ENCODE measurements around the gene HEG1.

Gene HEG1

DNA sequence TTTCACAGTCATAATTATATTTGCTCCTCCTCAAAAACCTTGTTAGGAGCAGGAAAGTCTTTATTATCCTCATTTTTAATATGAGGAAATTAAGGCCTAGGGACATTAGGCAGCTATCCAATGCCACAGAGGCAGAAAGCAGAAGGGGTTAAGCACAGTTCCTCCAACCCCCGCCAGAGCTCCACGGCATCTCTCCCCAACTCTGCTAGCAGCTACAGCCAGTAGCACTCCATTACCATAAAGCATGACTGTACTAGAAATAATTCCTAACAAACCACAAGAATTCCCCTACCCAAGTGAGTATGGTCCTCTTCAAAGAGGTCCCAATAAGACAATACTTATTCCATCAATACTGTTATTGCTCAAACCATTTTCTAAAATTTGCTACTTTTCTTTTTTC lies 9.8 kb downstream of the HEG1 start:
- no peak for DNase-seq

DNA sequence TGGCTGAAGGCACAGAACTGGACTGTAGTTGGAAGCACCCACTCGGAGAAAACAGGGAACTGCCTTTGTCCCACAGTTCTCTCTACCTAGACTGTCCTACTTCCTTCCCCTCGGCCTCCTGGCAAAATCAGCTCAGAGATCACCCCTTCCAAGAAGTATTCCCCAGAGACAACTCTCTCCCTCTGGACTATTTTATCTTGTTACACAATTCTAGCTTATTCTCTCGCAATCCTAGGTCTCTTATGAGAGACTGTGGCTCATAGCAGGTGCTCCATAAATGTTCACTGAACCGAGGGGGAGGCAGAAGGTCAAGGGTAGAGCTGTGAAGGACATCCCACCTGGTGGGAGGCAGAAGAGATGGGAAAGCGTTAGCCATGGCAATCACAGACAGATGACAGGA lies 10.6 kb downstream of the HEG1 start:
- no peak for DNase-seq

DNA sequence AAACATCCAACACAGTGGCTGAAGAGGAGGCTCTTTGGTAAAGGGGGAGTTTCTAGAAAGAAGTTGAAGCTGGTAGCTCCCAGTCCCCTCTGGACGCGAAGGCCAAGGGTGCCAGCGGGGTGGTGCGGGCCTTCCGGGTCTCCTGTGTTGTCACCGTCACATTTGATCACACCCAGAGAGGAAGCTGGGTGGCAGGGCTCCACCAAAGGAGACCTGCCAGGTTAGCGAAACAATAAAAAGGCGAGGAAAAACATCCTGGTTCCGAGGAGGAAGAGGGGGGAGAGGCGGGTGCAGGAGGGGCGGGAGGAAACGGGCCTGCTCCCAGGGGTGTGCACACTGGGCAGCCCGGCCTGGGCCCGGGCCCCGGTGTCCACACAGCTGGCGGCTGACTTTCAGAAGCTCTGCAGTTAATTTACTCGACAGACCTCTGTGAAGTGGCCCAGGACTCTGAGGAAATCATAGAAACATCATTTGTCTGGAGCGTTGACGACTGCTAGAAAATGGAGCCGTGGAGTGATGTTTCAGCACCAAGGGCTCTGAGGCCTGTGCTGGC lies 12.1 kb downstream of the HEG1 start:
- DNase-seq = no peak

DNA sequence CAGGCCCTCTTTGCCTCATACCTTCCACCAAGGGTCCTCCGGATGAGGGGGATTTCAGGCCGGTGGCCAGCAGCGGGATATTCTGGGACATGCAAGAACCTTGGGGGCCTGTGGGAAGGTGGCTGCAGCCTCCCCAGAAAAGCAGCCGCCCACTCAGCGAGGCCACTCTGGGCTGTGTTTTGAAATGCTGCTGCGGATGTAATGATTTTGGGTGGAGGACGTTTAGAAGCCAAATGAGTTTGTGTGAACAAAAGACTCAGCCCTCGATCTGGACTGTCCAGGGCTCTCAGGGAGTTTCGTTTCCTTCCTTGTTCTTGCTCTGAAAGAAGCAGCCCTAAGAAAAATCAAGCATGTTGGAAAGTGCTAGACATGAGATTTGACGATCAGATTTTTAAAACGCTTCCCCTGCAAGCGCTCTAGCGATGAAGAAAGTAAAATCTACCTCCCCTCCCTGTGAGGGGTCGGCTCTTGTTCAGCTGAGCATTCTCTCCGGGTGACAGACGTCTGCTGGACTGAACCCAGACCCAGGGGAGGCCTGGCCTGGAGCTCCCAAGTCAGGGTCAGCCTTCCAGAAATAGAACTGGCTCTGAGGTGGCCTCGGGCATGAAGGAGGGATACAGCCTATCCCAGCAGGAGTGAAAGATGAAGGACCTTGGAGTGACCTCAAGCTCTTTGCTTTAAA lies 12.9 kb downstream of the HEG1 start:
- DNase-seq = no peak

DNA sequence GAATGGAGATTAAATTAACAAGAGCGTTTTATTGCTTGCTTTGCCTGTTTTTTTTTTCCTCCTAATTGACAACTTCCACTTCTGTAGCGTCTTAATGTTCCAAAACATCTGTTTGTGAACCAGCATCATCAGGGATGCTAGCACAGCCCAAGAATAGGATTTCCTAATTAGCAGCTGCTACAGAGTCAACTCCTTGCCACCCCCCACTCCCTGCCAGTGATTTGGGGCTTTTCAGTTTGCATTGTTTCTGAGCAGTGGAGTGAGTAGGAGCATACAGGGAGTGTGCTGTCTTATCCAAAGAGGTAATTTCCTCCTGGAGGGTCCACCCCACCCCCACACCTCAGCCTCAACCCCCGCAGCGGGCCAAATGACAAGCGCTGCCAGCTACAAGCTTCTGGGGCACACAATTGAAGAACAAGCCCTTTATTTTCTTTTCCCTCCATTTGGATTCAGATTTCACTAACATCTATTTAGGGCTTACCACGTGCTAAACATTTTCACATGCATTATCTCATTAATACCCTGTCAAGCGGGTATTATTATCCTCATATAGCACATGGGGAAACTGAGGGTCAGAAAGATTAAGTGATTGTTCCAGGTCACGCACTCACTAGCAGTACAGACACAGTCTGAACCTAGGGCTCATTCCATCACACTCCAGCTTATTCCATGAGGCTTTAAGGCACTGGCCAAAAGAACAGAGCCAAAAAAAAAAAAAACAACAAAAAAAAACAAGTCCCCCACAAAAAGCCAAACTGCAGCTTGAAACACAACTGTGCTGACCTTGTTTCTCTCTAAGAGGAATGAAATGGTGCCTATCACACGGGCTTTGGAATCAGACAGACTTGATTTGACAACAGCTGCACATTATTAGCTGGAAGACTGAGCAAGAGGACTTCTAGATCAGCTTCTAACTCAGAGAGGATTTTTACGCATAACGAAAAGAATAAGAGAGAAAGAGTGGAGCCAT lies 16.4 kb downstream of the HEG1 start:
- DNase-seq = no peak

- no peak for DNase-seq
Measured at GRCh38 chr3:125037498-125038150, 18.2 kb downstream of the HEG1 start.

- no peak for DNase-seq
Measured at GRCh38 chr3:125035217-125035616, 20.6 kb downstream of the HEG1 start.

DNA sequence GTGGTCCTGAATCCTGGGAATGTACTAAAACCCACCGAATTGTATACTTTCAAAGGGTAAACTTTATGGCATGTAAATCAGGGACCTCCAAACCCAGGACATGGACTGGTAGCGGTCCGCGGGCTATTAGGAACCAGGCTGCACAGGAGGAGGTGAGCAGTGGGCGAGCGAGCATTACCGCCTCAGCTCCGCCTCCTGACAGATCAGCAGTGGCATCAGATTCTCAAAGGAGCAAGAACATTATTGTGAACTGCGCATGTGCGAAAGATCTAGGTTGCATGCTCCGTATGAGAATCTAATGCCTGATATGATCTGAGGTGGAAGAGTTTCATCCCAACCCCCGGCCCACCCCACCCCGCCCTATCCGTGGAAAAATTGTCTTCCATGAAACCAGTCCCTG lies 22.2 kb downstream of the HEG1 start:
- DNase-seq = no peak

- DNase-seq = no peak
Measured at GRCh38 chr3:125033135-125033534, 22.7 kb downstream of the HEG1 start.

DNA sequence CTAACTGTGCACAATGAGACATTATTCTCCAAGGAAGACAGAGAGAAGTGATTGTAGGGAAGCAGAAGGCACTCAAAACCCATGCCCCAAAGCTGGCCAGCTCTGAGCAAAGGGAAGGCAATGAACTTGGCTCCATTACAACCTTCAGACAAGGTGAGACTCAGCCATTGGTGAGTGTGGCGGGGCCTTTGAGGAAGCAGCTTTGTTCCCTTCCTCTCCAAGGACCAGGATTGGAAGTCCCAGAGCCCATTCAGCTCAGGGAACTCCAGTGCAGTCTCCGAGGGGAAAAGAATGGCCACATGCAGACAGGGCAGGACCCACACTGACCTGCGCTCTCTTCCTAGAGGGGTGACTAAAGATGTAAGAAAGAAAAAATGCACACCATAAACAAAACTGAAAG lies 23.1 kb downstream of the HEG1 start:
- DNase-seq = no peak

- DNase-seq = no peak
Measured at GRCh38 chr3:125032100-125032643, 23.6 kb downstream of the HEG1 start.

- DNase-seq = no peak
Measured at GRCh38 chr3:125031544-125031943, 24.3 kb downstream of the HEG1 start.

GRCh38 chr3:125028657-125029056 lies 27.1 kb downstream of the HEG1 start:
- DNase-seq = no peak

DNA sequence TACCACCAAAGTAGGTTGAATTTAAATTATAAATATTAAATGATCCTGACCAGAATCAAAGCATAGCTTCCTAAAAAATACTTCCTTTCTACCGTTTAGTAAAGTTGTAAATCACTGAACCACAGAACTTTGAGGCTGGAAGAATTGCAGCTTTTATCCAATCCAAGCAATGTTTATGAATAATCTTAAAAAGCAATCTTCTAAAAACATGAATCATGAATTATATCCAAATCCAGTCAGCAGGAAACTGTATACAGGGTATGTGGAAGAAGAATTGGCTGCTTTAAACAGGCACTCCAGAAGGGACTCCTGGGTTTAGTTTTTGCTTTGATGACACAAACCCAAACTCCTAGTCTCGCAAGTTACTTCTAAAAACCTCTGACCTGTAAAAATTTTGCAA lies 30.2 kb downstream of the HEG1 start:
- DNase-seq = no peak

GRCh38 chr3:125024817-125025216 lies 31.0 kb downstream of the HEG1 start:
- DNase-seq = no peak

- DNase-seq = no peak
Measured at GRCh38 chr3:125023833-125024555, 31.8 kb downstream of the HEG1 start.

DNA sequence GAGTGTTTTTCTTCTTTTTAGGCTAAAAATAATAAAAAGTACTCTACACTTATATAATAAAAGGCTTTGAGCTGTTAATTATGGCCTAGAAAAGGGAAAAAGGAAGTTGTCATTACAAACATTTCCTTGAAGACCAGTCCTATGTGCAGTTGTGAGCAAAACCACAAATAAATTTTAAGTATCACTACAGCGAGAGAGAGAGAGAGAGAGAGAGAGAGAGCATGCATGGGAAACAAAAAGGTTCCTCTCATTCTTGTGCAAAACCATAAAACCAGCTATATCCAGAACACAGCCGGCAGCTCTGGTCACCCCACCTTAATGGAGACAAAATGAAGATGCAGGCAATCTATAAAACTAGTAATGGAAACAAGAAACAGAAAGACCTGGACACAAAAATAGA lies 33.6 kb downstream of the HEG1 start:
- peak in 1 of 2 donors; percentile 19 for DNase-seq

DNA sequence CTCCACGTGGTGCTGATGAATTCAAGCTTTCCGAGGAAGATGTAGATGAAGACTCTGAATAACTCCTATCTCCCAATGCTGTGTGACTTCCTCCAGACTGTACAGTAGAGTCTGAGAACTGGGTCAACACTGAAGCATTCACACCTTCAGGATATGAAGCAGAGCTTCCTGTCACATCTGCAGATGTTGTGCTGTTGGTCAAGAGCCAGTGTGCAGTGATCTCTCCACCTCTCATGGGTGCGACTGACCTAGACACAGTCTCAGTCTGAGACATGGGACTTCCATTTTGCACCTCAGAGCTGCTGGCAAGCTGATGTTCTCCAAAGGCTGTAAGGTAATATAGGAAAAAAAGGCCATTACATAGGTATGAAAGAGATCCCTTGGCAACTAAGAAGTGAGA lies 36.5 kb downstream of the HEG1 start:
- DNase-seq = peak in 1 of 2 donors; percentile 27

DNA sequence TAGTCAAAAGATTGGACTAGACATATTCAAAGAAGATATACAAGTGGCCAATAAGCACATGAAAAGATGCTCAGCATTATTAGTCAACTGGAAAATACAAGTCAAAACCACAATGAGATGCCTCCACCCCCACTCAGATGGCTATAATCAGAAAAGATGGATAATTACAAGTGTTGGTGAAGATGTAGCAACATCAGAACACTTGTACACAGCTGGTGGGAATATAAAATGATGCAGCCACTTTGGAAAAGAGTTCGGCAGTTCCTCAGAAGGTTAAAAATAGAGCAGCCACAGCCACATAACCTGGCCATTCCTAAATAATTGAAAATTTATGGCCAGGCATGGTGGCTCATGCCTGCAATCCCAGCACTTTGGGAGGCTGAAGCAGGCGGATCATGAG lies 38.4 kb downstream of the HEG1 start:
- DNase-seq = no peak

DNA sequence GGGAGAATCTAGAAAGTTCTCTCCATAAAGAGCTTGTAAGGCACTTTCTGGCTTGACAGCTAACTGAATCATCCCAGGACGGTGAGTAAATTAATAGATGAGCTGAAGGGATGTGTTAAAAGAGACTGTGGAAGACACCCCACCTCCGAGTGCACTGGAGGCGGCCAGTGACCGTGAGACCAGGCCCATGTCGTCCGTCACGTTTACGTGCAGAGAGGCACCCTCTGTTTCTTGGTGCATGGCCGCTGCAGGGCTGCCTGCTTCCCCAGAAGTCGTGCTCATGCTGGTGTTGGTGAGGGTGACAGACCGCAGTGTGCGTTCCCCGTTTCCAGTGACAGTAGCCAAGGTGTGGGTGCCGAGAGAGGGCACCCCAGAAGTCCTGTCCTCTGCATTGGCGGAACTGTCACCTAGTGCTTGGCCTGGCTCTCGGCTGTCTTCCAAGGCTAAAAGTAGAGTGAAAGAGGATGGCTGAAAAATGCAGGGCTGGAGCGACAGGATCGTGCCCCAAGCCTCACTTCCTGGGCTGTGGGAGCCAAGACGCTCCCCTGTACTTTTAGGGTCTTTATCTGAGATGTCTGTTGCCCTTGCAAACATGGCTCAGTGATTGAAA lies 41.1 kb downstream of the HEG1 start:
- no peak for DNase-seq

GRCh38 chr3:125013095-125013494 lies 42.7 kb downstream of the HEG1 start:
- no peak for DNase-seq

DNA sequence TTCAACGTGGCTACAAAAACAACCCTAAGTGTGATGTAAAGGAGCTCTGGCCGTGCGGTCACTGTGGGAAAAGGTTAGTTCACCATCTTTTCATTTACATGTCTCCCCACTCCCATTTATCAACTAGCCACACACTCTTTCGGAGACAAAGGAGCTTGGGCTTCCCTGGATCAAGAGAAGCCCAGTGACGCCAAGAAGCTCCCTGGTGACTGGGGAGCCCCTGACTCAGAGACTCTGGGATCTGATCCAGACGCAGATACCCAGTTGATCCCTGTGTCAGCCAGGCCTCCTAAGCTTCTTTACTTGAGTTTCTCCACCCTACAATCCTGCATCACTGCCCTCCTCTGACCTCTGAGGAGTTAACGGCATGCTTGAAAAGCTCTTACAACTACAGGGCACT lies 43.9 kb downstream of the HEG1 start:
- no peak for DNase-seq
